Chondrocyte (in vitro differentiated cells): ENCODE data around the gene PEAK1. TPM values are rescaled to one million over a fixed set of nuclear protein-coding genes. Genes with fewer than 3 reads are reported as not detected.
A peak's percentile ranks its signal among the peaks of the same experiment; 100 is the strongest.

Source experiments
- DNase-seq: peaks from one replicate; pipeline ENCODE4 v3.0.0; 2021; ENCODE audit warnings: mixed read lengths, low spot score
- H3K27ac Mint-ChIP-seq: one replicate; pipeline ENCODE4 v1.8.0; 2021; ENCODE audit warnings: mild to moderate bottlenecking, moderate library complexity, mixed read lengths; ENCODE audit not compliant: unreplicated experiment
- H3K27me3 Mint-ChIP-seq: 2 replicates; pipeline ENCODE4 v1.8.0; 2021; ENCODE audit warnings: low read depth, mixed read lengths
- H3K36me3 Mint-ChIP-seq: 2 replicates; pipeline ENCODE4 v1.8.0; 2021; ENCODE audit warnings: low read depth, mixed read lengths
- H3K4me1 Mint-ChIP-seq: 2 replicates; pipeline ENCODE4 v1.8.0; 2021; ENCODE audit warnings: low read depth, mild to moderate bottlenecking, mixed read lengths
- H3K4me3 Mint-ChIP-seq: one replicate; pipeline ENCODE4 v1.8.0; 2021; ENCODE audit warnings: mild to moderate bottlenecking, moderate library complexity, mixed read lengths; ENCODE audit not compliant: unreplicated experiment
- H3K9me3 Mint-ChIP-seq: 2 replicates; pipeline ENCODE4 v1.8.0; 2021; ENCODE audit warnings: low read depth, mixed read lengths
- CTCF ChIP-seq: fragments of 200-600 bp; sonication (generic); IDR thresholded peaks from 2 replicates; pipeline ENCODE4 v1.5.0; 2021; ENCODE audit warnings: antibody characterized with exemption, mild to moderate bottlenecking, moderate library complexity
- total RNA-seq: library from RNA; stranded (reverse); gene quantifications from 3 replicates; pipeline ENCODE4 v1.2.1, GENCODE V29; 2021

Gene PEAK1
- total RNA-seq, 1 donor from 2014 or later = 143 TPM

DNA sequence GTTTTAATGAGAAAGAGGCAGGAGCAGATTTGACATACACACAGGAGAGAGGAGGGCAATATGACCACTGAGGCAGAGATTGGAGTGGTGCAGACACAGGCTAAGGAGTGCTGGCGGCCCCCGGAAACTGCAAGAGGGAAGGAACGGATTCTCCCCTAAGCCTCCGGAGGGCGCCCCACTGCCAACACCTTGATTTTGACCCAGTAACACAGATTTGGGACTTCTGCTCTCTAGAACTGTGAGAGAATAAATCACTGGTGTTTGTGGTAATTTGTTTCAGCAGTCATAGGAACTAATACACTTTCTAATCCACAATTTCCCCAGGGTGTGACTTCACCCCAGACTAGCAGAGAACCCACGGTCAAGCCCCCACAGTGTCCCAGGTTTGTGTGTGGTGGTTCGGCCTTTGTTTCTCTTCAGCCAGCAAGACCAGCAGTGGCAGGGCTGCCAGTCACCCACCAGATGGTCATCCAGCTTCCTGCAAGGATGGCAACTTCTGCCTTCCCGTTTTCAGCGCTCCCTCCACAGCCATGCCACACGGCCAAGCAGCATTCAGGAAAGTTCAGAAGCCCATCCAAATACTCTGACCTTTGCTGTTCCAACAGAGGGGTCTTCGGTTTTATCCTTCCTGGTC, 325.4 kb downstream of the PEAK1 start:
- Mint-ChIP-seq H3K36me3 (no peaks in the 10 kb centered on the region), H3K9me3 (no peaks in the 10 kb centered on the region), H3K4me1 (peaks cover 17% of the 10 kb centered on the region), H3K27ac (no peak overlapping the region), H3K27me3 (no peaks in the 10 kb centered on the region), H3K4me3 (no peak overlapping the region)
- TF ChIP-seq CTCF = peak; percentile 55
- DNase-seq = no peak

GRCh38 chr15:77093436-77093835, 326.5 kb downstream of the PEAK1 start:
- H3K27me3 Mint-ChIP-seq = no peaks in the 10 kb centered on the region
- no peak for DNase-seq
- H3K4me3 Mint-ChIP-seq = no peak overlapping the region
- peaks cover 17% of the 10 kb centered on the region for H3K4me1 Mint-ChIP-seq
- H3K9me3 Mint-ChIP-seq = no peaks in the 10 kb centered on the region
- H3K36me3 Mint-ChIP-seq = no peaks in the 10 kb centered on the region
- H3K27ac Mint-ChIP-seq = no peak overlapping the region
- TF ChIP-seq CTCF = no peak

GRCh38 chr15:77091097-77091496, 328.8 kb downstream of the PEAK1 start:
- Mint-ChIP-seq H3K27ac (no peak overlapping the region), H3K9me3 (no peaks in the 10 kb centered on the region), H3K4me1 (peaks cover 13% of the 10 kb centered on the region), H3K4me3 (no peak overlapping the region), H3K36me3 (no peaks in the 10 kb centered on the region), H3K27me3 (no peaks in the 10 kb centered on the region)
- no peak for DNase-seq
- no peak for TF ChIP-seq CTCF

DNA sequence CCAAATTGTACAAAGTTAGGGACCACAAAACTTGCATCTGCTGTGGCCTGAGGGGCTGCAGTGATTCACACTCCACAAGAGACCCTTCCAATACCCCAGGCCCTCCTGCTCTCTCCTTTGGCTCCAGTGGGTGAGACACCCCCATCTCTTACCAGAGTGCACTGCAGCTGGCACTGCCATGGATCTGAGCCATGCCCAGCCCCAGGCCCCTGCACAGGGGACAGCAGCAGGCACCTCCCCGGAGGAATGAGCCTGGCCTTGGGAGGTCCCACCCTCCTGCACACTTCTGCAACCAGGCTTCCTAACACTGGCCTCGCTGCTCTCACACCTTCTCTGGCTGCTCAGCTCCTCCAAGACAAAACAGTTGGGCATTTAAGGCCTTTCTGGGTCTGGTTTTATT, 332.7 kb downstream of the PEAK1 start:
- no peak for TF ChIP-seq CTCF
- H3K4me1 Mint-ChIP-seq = peaks cover 21% of the 10 kb centered on the region

GRCh38 chr15:77085297-77085696, 334.6 kb downstream of the PEAK1 start:
- peaks cover 34% of the 10 kb centered on the region for H3K4me1 Mint-ChIP-seq
- H3K9me3 Mint-ChIP-seq = no peaks in the 10 kb centered on the region
- no peak overlapping the region for H3K27ac Mint-ChIP-seq
- no peaks in the 10 kb centered on the region for H3K27me3 Mint-ChIP-seq
- no peak for DNase-seq
- TF ChIP-seq CTCF = no peak
- no peak overlapping the region for H3K4me3 Mint-ChIP-seq
- H3K36me3 Mint-ChIP-seq = no peaks in the 10 kb centered on the region

More for the DNA sequence above, 332.7 kb downstream of the PEAK1 start:
- Mint-ChIP-seq H3K27me3 (no peaks in the 10 kb centered on the region), H3K4me3 (no peak overlapping the region), H3K36me3 (no peaks in the 10 kb centered on the region), H3K9me3 (no peaks in the 10 kb centered on the region), H3K27ac (no peak overlapping the region)
- DNase-seq = no peak
